ENCODE measurements around the gene AKAP13.
"Not testable (repeated sequence)": the region's sequence is repeated elsewhere in the genome, so short reads cannot be mapped to it uniquely, and the experiment has no call there.

The AKAP13 gene

DNA sequence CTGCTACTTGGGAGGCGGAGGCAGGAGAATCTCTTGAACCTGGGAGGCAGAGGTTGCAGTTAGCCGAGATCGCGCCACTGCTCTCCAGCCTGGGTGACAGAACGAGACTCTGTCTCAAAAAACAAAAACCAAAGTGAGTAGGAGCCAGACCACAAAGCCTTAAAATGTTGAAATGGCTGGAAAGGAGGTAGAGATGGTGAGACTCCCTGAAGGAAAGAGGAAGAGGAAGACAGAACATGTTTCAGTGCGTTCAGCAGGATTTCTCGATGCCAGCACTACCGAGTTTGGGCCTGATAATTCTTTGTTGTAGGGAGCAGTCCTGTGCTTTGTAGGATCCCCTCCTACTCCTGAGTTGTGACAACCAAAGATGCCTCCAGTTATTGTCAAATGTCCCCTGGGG lies 189.9 kb downstream of the AKAP13 start:
- no peak for DNase-seq (ENCODE audit: low read depth)

DNA sequence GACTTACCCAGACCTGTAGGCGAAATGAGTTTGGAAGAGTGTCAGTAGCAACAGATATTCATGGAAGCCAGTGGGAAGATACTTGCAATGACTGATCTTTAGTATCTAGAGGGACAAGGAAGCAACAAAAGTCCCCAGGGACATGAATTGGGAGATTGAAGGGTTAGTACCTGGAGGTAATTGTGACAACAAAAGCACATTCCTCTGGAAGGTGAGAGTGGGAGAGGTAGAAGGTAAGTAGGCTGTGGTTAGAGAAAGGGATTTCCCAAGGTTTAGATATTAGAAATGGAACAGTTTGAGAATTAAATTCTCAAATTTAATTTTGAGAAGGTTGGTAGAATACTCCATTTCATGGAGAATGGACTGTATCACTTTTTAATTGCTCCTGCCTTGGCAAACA lies 191.4 kb downstream of the AKAP13 start:
- DNase-seq (ENCODE audit: low read depth), result no peak

DNA sequence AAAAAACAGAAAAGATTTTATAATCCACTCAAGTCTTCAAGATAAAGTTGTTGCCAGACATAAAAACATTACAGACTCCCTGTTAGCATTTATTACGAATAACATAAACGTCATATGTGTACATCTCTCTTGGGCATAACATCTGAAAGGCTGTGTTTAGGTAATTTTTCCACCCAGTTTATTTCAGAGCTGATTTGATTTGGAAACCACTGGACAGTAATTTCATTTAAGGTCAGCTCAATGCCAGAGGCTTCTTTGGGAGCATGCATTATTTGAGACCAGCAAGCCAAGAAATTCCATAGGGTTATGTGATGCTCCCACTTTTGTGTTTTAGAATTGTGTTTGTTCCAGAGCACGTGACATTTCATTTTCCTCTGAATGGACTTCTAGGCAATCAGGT lies 196.0 kb downstream of the AKAP13 start:
- DNase-seq (ENCODE audit: low read depth), result no peak

DNA sequence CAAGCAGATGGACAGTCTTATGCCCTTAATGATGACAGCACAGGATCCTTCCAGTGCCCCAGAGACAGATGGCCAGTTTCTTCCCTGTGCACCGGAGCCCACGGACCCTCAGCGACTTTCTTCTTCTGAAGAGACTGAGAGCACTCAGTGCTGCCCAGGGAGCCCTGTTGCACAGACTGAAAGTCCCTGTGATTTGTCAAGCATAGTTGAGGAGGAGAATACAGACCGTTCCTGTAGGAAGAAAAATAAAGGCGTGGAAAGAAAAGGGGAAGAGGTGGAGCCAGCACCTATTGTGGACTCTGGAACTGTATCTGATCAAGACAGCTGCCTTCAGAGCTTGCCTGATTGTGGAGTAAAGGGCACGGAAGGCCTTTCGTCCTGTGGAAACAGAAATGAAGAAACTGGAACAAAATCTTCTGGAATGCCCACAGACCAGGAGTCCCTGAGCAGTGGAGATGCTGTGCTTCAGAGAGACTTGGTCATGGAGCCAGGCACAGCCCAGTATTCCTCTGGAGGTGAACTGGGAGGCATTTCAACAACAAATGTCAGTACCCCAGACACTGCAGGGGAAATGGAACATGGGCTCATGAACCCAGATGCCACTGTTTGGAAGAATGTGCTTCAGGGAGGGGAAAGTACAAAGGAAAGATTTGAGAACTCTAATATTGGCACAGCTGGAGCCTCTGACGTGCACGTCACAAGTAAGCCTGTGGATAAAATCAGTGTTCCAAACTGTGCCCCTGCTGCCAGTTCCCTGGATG lies 198.7 kb downstream of the AKAP13 start:
- no peak for DNase-seq (ENCODE audit: low read depth)

DNA sequence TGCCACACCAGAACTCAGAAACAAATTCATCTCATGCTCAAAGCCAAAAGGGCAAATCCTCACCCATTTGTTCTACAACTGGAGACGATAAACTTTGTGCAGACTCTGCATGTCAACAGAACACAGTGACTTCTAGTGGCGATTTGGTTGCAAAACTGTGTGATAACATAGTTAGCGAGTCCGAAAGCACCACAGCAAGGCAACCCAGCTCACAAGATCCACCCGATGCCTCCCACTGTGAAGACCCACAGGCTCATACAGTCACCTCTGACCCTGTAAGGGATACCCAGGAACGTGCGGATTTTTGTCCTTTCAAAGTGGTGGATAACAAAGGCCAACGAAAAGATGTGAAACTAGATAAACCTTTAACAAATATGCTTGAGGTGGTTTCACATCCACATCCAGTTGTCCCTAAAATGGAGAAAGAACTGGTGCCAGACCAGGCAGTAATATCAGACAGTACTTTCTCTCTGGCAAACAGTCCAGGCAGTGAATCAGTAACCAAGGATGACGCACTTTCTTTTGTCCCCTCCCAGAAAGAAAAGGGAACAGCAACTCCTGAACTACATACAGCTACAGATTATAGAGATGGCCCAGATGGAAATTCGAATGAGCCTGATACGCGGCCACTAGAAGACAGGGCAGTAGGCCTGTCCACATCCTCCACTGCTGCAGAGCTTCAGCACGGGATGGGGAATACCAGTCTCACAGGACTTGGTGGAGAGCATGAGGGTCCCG lies 199.7 kb downstream of the AKAP13 start:
- no peak for DNase-seq (ENCODE audit: low read depth)

DNA sequence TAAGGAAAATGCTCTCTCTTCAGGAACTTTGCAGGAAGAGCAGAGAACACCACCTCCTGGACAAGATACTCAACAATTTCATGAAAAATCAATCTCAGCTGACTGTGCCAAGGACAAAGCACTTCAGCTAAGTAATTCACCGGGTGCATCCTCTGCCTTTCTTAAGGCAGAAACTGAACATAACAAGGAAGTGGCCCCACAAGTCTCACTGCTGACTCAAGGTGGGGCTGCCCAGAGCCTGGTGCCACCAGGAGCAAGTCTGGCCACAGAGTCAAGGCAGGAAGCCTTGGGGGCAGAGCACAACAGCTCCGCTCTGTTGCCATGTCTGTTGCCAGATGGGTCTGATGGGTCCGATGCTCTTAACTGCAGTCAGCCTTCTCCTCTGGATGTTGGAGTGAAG lies 200.5 kb downstream of the AKAP13 start:
- DNase-seq (ENCODE audit: low read depth), result no peak

DNA sequence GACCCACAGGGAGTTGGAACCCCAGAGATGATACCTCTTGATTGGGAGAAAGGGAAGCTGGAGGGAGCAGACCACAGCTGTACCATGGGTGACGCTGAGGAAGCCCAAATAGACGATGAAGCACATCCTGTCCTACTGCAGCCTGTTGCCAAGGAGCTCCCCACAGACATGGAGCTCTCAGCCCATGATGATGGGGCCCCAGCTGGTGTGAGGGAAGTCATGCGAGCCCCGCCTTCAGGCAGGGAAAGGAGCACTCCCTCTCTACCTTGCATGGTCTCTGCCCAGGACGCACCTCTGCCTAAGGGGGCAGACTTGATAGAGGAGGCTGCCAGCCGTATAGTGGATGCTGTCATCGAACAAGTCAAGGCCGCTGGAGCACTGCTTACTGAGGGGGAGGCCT lies 201.1 kb downstream of the AKAP13 start:
- DNase-seq (ENCODE audit: low read depth), result no peak

DNA sequence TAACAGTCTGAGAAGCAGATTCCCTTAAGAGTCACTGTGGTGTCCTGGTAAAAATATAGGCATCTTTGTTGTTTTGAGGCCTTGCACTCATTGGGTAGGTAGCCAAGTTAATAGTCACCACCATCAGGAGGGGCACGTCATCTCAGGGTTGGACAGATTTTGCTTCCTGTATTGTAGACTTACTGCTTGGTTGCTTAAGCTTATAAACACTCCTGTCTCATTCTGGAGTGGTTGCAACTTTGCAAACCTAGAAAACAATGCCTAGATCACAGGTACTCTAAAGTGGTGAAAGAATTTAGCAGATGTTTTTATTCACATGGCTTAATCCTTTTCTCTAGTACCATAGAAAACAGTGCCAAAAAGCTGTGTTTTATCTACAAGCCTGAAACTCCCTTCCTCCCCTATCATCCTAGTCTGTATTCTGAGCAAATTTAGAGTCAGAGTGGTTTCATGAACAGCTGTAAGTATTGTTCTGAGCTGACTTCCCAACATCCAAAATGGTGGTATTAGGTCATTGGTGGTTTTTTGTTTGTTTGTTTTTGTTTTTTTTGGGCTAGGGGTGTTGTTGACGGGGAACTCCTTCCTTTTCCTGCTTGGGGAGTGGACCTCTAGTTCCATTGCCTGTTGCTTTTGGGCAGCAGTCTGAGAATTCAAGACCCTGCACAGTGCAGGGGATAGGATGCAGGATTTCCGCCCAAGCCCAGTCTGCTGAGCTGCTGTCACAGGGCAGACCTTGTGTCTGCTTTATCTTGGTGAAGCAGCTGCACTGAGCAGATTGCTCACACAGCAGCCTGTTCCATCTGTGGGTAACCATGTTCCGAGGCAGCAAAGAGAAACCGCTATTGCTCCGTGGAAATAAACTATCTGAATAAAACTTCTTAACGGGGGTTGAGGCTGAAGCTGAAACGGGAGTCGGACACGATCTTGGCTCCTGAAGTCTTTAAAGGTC lies 202.0 kb downstream of the AKAP13 start:
- DNase-seq (ENCODE audit: low read depth), result peak; percentile 48

DNA sequence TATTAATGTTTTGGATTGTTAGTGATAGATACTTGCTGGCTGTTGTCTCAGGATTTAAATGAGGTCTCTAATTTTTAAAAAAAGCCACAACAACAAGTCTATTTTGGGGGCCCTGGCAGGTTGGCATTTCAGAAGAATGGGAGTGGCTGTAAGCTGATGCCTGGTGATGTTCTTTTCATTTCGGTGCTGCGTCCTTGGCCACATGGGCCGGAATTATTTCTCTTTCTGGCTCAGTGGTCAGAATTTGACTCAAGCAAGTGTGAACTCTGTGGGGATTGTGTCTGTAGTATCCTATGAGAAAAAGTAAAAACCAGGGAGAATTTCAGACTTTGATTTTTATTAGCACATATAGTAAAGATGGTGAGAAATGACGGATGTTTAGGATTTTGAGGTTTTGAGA lies 203.0 kb downstream of the AKAP13 start:
- DNase-seq (ENCODE audit: low read depth), result no peak

DNA sequence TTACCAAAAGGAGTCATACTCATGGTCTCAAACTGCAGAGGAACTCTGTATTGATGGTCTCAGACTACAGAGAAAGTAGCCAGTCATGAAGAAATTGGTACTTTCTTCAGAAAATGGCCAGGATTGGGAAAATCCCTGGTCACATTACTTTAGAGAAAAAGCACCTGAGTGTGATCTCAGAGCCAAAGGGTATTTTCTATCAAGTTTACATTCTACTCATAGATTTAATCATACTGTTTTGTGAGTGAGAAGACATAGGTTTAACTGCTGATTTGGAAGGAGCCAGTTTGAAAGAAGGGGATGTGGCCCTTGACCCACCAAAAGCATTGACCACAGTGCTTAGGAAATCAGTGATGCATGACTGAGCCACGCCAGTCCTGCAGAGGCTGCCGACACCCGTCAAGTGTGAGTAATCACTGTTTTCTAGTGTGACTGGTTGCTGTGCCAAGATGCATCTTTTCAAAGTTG lies 203.6 kb downstream of the AKAP13 start:
- DNase-seq (ENCODE audit: low read depth), result no peak

DNA sequence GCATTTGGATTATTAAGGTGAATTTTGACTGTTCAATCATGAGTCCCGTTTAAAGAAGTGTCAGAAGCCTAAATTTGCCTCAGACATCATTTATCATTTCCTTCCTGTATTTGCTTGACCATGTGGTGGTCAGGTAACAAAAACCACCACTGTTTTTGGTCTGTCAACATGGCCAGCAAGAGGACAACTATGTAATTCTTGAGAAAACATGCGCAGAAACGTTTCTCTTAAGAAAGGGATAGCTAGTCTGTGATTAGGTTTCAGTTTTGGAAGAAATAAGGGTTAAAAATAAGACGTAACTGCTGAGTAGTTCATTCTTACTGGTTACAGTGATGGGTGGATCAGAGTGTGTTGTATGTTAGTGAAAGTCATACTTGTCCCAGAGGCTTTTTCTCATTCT lies 204.5 kb downstream of the AKAP13 start:
- no peak for DNase-seq (ENCODE audit: low read depth)

DNA sequence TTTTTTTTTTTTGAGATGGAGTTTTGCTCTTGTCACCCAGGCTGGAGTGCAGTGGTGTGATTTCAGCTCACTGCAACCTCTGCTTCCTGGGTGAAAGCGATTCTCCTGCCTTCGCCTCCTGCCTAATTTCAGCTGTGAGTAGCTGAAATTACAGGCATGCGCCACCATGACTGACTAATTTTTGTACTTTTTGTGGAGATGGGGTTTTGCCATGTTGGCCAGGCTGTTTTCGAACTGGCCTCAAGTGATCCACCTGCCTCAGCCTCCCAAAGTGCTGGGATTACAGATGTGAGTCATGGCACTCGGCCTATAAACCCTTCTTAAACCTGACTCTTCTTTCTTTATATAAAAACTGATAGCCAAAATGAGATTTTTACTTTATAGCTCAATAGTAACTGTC lies 205.8 kb downstream of the AKAP13 start:
- not testable (repeated sequence) for DNase-seq (ENCODE audit: low read depth)

DNA sequence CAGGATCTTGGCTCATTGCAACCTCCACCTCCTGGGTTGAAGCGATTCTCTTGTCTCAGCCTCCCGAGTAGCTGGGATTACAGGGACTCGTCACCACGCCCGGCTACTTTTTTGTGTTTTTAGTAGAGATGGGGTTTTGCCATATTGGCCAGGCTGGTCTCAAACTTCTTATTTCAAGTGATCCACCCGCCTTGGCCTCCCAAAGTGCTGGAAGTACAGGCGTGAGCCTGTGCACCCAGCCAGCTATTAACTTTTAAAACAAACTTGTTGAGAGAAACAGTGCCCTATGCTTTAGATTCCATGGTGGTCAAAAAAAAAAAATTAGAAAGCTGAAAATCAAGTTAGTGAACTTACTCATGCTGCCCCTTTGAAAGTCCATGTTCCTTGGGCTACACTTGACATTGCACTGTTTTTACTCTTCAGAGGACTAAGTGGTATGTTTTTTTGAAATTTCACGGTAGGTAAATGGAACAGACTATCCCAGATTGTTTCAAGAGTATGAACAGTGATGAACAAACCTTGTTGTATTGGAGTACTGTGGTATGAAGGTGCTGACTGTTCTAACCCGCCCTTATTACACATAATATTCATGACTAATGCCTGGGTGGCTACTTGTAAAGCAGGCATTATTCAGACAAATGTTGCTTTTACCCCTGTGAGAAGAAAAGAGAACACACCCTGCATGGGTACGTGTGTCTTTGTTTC lies 207.5 kb downstream of the AKAP13 start:
- DNase-seq (ENCODE audit: low read depth), result no peak

DNA sequence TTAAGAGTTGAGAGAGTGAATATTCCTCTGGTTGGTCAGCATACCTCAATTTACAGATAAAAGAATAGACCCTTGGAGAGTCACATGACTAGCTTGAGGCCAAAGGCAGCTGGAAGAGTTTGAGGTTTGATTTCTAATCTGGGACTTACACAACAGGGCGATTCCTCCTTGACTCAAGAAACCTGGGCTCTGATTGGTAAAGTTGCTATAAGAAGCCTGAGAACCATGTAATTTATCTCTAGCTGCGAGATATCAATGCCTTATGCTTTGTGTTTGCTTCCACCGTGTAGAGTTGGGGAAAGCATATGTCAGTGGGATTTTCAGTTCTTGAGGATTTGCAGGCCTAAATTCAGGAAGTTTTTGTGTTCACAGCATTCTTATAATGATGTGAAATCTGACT lies 208.3 kb downstream of the AKAP13 start:
- DNase-seq (ENCODE audit: low read depth), result no peak

DNA sequence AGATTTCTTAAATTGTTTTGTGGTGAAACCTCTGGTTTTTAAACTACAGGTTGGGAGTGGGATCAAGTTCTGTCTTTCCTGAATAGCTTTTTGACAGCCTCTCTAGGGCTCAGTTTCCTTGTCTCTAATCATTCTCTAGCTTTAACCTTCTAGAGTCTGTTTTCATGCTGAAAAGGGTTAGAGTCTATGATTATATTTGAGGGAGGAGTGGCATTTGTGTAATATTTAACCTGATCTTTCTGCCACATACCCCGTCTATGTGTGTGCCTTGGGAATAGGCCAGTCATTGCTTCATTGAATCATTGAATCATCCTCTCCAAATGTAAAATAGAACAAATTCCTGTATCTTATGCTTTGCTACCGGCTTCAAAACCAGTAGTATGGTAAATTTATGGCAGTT lies 209.4 kb downstream of the AKAP13 start:
- DNase-seq (ENCODE audit: low read depth), result no peak

DNA sequence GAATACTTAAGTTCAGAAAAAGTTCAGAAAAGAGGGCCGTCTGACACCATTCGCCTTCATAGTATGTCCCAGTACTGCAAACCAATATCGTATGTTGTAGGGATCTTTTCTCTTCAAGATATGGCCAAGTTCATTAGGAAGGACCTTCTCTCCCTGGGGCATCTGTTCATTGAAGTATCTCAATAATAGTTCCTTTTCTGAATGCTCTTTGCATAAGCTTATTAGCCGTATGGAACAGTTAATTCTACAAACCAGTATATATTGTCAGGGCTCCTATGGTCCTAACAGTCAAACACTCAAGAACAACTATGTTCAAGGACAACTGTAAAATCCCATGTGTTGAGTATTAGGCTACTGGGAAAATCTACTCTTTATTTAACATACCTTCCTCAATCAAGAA lies 211.2 kb downstream of the AKAP13 start:
- DNase-seq (ENCODE audit: low read depth), result no peak

DNA sequence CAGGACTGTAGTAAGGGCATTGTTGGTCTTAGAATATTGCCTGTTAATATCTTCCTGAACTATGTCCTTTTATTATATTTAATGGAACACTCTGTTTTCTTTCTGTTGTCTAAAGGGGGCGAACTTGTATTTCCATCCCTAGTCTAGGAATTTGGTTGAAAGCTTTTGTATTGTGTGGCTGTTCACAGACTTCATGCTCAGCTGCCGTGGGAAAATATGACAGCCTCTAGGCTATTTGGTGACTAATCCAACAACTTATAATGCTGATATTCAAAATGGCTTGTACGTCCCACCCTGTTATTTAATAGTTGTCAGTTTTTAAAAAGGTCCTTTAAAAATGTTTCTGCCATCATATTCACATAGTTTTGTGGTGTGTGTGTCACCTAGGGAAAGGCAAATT lies 211.7 kb downstream of the AKAP13 start:
- DNase-seq (ENCODE audit: low read depth), result no peak

DNA sequence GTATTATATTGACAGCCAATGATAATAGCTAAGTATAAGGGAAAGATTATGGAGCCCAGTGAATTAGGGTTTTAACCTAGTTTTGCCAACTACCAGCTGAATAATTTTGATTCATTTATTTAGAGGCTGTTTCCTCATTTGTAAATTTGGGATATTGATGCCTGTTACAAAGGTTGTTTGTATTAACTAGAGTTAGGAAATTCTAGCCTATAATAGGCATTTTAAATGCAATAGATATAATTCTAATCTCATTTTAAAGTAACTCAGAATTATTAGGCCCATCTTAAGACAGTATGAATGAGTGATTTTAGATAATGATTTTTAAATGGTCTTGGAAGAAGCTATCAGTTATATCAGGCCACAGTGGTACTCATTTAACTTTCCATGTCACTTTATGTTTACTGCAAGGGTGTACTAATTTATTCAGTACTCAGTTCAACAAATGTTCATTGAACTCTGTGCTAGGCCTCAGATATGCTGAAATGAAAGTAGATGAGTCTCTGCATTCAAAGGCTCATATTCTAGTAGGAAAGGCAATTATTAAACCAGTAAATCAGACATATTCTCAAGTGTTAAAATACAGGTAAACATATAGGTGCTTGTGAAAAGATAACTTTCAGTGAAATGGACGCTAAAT lies 213.5 kb downstream of the AKAP13 start:
- DNase-seq (ENCODE audit: low read depth), result no peak

DNA sequence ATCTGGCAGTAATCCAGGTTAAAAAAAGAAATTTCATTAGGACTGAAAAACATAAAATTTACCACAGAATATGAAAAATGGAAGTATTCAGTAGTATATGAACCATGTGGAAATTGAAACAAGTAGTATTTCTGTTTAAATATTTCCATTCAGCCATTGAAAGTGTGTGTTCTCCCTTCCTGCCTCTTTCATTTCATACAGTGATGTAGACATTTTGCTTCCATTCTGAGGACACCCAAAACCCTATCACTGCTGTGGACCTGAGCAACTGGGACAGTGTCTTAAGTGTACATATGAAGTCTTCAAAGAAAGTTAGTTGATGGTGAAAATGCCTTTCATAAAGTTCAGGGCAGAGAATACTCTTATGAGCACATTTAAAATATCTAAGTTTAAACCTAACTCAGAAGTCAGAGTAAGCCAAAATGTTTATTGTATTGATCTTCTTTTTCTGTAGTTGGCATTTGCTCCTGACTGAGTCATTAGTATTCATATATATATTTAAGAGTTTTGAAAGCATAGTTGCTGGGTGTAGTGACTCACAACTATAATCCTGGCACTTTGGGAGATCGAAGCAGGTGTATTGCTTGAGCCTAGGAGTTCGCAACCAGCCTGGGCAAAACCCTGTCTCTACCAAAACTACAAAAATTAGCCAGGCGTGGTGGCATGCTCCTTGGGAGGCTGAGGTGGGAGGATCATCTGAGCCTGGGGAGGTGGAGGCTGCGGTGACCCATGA lies 215.6 kb downstream of the AKAP13 start:
- no peak for DNase-seq (ENCODE audit: low read depth)

DNA sequence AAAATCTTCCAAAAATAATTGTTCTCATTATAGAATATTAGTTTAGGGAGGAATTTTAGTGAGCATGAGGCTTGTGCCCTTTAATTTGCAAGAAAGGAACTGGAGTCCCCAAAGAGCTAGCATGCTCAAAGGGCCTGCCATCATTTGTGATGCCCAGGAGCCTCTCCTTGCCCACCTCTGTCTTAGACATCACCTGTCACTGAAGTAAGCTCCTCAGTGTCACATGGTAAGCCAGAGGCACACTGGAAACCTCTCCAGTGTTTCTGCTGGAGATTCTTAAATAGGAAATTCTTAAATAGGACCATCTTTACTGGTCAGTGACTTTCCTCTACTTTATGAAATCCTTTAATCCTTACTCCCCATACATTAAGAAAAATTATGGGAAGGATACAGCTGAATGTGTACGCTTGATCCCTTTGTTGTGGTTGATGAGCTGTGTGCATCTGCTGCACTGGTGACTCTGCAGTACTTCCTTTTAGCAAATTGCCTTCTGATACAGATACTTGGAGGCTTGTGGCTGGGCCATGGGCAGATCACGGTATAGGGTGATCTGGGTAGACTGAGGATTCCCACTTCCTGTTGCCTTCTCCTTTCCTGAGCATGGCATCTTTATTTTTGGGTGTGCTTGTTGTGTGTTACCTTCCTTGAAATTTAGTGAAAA lies 216.9 kb downstream of the AKAP13 start:
- DNase-seq (ENCODE audit: low read depth), result no peak

All from stimulated activated CD4-positive, alpha-beta T cell treated with anti-CD3 and anti-CD28 coated beads, Interleukin-2, amount 100 ng/mL, for 4 hours (primary cell).